HG03442 (cell line): ENCODE results near the gene ARL5A.
"Not testable (repeated sequence)": the region's sequence is repeated elsewhere in the genome, so short reads cannot be mapped to it uniquely, and the experiment has no call there.

Experiments
- ATAC-seq: cut with Tn5 transposase; IDR thresholded peaks from one replicate; pipeline ENCODE4 v1.9.1; 2021; ENCODE audit warnings: mild to moderate bottlenecking, moderate library complexity; ENCODE audit not compliant: unreplicated experiment

ARL5A gene

GRCh38 chr2:151828143-151828889, at the start of gene ARL5A:
Gene ARL5A (minus strand): TSS chr2:151828421. CDS start chr2:151828176, 245 bp downstream.
- peak; percentile 96 for ATAC-seq

- ATAC-seq, result not testable (repeated sequence)
Observed at GRCh38 chr2:151875631-151876030, 47.4 kb upstream of the ARL5A start.

- no peak for ATAC-seq
Observed at GRCh38 chr2:151872463-151872862, 44.2 kb upstream of the ARL5A start.

- no peak for ATAC-seq
Observed at GRCh38 chr2:151869291-151869690, 41.1 kb upstream of the ARL5A start.

DNA sequence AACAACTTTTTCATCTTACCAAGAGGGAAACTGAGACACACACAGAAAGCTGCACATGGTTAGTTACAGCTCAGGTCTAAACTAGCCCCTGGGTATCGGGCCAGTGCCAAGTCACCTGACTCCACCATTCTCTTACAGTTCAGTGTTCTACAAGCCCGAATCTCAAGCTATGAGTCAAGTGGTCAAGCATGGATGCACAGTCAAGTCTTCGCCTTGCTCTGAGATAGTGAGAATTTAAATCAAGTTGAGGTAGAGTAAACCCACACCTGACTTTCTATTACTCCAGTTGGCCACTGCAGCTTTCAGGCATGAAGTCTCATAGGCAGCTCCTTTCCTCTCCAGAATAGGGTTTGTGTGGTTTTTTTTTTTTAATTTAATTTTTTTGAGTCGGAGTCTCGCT, 34.5 kb upstream of the ARL5A start:
- peak; percentile 98 for ATAC-seq

DNA sequence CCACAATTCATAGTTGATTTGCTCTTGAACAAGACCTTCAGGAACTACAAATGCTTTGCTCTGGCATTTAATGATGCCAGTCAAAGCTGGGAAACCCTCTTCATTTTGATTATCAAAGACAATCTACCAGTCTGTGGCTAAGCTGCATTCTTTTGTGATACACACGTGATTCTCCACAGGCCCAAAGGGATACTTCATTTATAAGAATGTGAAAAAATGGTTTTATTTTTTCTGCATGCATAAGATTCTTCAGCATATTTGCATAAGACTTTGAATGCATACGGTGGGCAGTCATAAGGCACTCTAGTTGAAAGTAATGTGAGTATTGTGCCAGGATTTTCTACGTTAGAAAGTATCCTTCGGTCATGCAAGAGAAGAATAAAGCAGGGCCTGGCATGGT, 33.0 kb upstream of the ARL5A start:
- ATAC-seq, result no peak

- ATAC-seq, result no peak
Observed at GRCh38 chr2:151860613-151861146, 32.5 kb upstream of the ARL5A start.

- no peak for ATAC-seq
Observed at GRCh38 chr2:151860210-151860609, 32.0 kb upstream of the ARL5A start.

DNA sequence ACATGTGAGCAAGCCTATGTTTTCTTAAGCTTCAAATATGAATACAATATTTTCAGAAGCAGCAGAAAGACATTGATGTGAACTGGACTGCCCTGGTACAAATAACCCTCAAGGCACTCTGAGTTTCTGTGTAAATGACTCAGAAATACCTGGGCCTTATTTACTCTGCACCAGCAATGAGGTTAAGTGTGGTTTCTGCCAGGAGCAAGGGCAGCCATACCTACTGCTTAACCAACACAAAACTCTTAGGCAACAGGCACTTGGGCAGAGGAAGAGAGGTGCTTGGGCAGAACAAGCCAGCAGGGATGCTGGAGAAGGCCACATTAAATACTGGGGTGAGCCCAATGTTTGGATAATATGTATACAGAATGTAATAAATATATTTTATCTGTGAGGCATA, 29.4 kb upstream of the ARL5A start:
- no peak for ATAC-seq

DNA sequence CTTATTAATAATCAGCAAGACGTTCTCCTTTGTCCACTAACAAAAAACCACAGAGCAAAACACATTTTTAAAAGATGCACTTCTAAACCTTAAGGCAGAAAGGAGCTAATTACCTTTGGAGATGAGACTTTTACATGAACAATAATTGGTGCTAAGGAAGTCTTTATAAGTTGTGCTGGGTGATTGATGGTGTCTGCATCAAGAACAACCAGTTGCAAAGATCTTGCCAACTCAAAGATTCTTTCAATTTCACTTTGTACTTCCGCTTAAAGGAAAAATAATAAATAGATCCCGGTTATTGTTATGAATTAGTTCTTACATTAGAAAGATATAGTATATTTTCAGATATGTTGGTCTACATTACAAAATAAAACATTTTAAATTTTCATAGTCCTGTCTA, 26.9 kb upstream of the ARL5A start:
- ATAC-seq, result no peak

GRCh38 chr2:151853070-151853758, 25.0 kb upstream of the ARL5A start:
- no peak for ATAC-seq

- ATAC-seq, result no peak
Observed at GRCh38 chr2:151852260-151853069, 24.2 kb upstream of the ARL5A start.

- ATAC-seq, result no peak
Observed at GRCh38 chr2:151851761-151852160, 23.5 kb upstream of the ARL5A start.

DNA sequence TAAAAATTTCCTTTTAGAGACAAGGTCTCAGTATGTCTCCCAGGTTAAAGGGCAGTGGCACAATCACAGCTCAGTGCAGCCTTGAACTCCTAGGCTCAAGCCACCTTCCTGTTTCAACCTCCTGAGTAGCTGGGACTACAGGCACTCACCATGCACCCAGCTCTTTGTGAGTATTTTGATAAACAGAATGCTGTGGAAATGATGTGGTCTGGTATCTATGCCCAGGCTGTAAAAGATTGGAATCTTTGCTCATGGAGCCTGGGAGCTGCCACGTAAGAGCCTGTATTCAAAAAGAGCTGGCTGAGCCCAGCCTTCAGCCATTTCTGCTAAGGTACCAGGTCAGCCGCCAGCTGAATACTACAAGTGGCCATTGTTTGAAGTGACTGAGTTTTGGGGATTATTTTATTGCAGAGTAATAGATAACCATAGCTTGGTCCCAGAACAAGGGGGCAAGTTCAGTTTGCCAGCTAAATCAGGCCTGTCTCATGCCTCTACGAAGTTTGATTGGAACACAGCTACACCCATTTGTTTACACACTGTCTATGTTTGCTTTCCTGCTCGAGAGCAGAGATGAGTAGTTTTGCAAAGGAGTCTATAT, 21.3 kb upstream of the ARL5A start:
- ATAC-seq, result no peak

GRCh38 chr2:151845884-151846283, 17.7 kb upstream of the ARL5A start:
- ATAC-seq, result peak; percentile 50

DNA sequence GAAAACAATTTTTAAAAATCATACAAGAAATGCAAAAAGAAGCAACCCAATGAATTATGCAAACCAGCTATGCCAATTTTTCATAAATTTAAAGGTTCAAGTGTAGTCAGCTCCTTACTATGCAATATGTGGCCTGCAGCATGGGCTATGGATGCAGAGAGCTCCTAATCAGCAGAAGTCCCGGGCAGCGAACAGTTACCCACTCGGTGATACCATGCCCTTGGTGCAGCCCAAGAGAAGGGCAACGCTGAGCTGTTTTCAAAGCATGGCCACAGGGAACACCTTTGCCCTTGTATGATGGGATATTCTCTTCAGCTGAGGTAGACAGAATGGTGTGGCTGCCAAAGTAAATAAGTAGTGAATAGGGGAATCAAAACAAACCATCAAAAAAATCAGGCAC, 17.3 kb upstream of the ARL5A start:
- peak; percentile 2 for ATAC-seq

GRCh38 chr2:151844211-151844896, 16.1 kb upstream of the ARL5A start:
- ATAC-seq, result no peak

GRCh38 chr2:151843691-151844061, 15.5 kb upstream of the ARL5A start:
- no peak for ATAC-seq

GRCh38 chr2:151842830-151843690, 14.8 kb upstream of the ARL5A start:
- peak; percentile 22 for ATAC-seq

DNA sequence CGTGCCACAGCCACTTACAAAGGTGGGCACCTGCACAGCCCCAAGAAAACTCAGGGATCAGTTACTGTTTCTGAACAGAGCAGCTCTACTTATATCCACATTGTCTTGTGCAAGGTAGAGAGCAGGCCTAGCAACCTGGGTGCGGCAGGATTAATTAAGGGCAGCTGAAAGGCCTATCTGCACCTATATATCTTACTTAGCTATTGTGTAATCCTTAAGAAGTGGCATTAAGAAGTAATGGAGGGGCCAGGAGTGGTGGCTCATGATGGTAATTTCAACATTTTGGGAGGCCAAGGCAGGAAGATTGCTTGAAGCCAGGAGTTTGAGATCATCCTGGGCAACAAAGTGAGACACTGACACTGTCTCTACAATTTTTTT, 12.8 kb upstream of the ARL5A start:
- ATAC-seq, result no peak
